NCI-H226 (cell line): ENCODE results near the gene ENTPD6.
A peak's percentile ranks its signal among the peaks of the same experiment; 100 is the strongest.
"Not testable (repeated sequence)": the region's sequence is repeated elsewhere in the genome, so short reads cannot be mapped to it uniquely, and the experiment has no call there.

Experiments
- DNase-seq: peaks from one replicate; pipeline ENCODE4 v3.0.0-alpha.2; 2015

The ENTPD6 gene

GRCh38 chr20:25225642-25226432 lies 30.3 kb downstream of the ENTPD6 start:
- DNase-seq = no peak

GRCh38 chr20:25226433-25227316 lies 31.2 kb downstream of the ENTPD6 start:
- DNase-seq = no peak

- peak; percentile 52 for DNase-seq
Observed at GRCh38 chr20:25227317-25227831, 31.9 kb downstream of the ENTPD6 start.

GRCh38 chr20:25229486-25230165 lies 34.1 kb downstream of the ENTPD6 start:
- DNase-seq = no peak

GRCh38 chr20:25230166-25230831 lies 34.8 kb downstream of the ENTPD6 start:
- no peak for DNase-seq

GRCh38 chr20:25233016-25233772 lies 37.7 kb downstream of the ENTPD6 start:
- DNase-seq = peak; percentile 80

GRCh38 chr20:25234009-25234849 lies 38.7 kb downstream of the ENTPD6 start:
- DNase-seq = not testable (repeated sequence)

GRCh38 chr20:25236450-25237304 lies 41.2 kb downstream of the ENTPD6 start:
- no peak for DNase-seq

- DNase-seq = peak; percentile 98
Observed at GRCh38 chr20:25237610-25238318, 42.3 kb downstream of the ENTPD6 start.

- DNase-seq = no peak
Observed at GRCh38 chr20:25238319-25239037, 43.0 kb downstream of the ENTPD6 start.

- no peak for DNase-seq
Observed at GRCh38 chr20:25239387-25240370, 44.2 kb downstream of the ENTPD6 start.

- DNase-seq = not testable (repeated sequence)
Observed at GRCh38 chr20:25240851-25241658, 45.5 kb downstream of the ENTPD6 start.

GRCh38 chr20:25241659-25241955 lies 46.1 kb downstream of the ENTPD6 start:
- not testable (repeated sequence) for DNase-seq

GRCh38 chr20:25242231-25242630 lies 46.7 kb downstream of the ENTPD6 start:
- DNase-seq = no peak

- no peak for DNase-seq
Observed at GRCh38 chr20:25243416-25243979, 48.0 kb downstream of the ENTPD6 start.

- no peak for DNase-seq
Observed at GRCh38 chr20:25244976-25245375, 49.5 kb downstream of the ENTPD6 start.
